H1 (cell line): ENCODE measurements around the gene LMO2. TPM values are rescaled to one million over a fixed set of nuclear protein-coding genes. Genes with fewer than 3 reads are reported as not detected.

ENCODE experiments used
- CHD7 ChIP-seq: fragments of 300-600 bp; sonication (generic); IDR thresholded peaks from 2 replicates; pipeline ENCODE4 v1.7.1; 2012; ENCODE audit warnings: low read length, moderate library complexity, mild to moderate bottlenecking, inconsistent platforms; ENCODE audit not compliant: insufficient replicate concordance
- RBBP5 ChIP-seq: IDR thresholded peaks from 2 replicates; pipeline ENCODE4 v1.7.1; 2012; ENCODE audit warnings: low read depth, mild to moderate bottlenecking, inconsistent platforms, low read length, moderate library complexity, borderline replicate concordance
- polyA plus RNA-seq, 7 experiments: library from polyadenylated mRNA; depleted of rRNA in 3 of 7; stranded (reverse) in 5 of 7; unstranded in 2 of 7; fragments of >200 nt in 5 of 7; fragments of 200-250 nt in 2 of 7; gene quantifications; 1 replicate in 5 of 7; 2 replicates in 1 of 7; 4 replicates in 1 of 7; pipeline versions ENCODE4 v1.2.1 to v1.2.3, GENCODE V29; 2011 to 2013; ENCODE audit warnings: missing spikeins in 2 of 7, mixed read lengths in 2 of 7
- total RNA-seq: library from RNA; stranded (reverse); fragmentation: NEBNext Ultra II Directional; extraction: Animal tissue kit (Norgen Biotek cat#: 25700); gene quantifications from 2 replicates; pipeline ENCODE4 v1.2.1, GENCODE V29; 2021

Gene LMO2
- total and polyA plus RNA-seq, 2 of the 8 experiments (the other 6 are each of a cell fraction or from before 2014, with no cell fraction given) = 1.6 to 2.7 TPM

- no peak for TF ChIP-seq CHD7
- no peak for TF ChIP-seq RBBP5
Measured at GRCh38 chr11:33879375-33879774, 12.5 kb downstream of the LMO2 start (continued).
